NCI-H187 treated with DMSO at 0.1 percent for 48 hours (cell line): ENCODE data around the gene MPP7.

Source experiments
- DNase-seq: peaks from one replicate; lab custom pipeline; 2025; lab: John Stamatoyannopoulos, UW

MPP7 gene

DNA sequence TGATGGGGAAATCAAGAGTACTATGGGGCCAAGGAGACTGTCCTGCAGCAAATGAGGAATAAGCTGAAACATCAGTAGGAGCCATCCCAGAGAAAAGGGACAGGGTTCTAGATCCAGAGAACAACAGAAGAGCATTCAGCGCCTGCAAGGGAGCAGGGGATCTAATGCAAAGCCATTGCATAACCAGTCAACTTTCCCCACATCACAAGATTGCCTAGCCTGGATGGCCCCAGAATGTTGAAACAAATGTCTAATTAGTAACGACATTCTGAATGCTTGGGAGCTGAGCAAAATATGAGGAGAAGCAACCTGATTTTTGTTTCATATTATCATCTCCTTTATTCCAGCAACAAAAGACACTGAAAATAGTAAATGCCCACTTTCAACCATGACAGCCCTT lies 2.7 kb upstream of the MPP7 start:
- no peak for DNase-seq

DNA sequence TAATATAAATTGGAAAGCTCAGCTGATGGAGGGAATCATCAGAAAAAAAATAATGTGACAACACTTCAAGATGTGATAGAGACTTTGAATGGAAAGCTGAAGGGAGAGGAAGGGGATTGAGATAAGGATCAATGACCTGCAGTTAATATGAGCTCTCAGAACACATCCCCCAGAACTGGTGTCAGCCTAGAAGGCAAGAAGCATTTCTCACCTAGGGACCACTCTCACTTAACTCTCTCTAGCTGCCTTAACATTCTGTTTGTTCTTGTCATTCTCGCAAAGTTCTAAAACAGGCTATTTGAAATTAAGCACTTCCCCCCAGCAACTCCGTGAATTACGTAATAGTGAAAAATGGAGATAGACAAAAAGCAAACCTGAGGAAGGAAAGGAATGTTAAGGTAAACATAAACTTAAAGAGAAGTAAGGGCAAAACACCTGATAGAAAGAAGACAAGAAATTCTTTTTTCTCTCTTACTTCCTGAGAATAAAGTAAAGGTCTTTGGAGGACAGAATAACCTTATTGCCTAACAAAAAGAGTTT lies 1.2 kb upstream of the MPP7 start:
- DNase-seq, result no peak

DNA sequence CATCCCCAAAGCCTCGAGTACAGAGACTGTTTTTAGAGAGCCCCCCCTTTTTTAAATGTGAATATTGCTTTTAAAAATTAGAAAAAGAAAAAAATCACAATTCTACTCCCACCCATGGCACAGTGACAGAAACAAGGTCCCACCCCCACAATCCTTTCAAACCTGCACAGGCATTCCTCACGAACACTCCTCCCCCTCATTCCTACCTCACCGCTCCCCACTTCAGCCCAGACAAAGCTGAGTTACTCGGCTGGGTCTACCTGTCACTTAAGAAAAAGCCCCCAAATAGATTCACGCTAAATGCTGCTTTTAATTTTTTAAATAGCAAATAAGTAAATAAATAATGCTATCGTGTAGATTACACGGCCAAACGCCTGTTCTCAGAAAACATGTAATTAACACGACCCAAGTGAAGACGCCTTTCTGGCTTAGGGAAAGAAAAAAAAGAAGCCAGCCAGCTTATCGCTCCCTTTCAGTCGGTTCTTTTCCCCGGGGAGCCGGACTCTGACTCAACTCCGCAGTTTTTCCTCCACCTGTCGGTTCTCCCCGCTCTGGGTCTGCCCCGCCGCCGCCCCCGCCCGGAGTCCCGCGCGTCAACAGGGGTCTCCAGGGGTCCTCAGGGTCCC lies 739 bp downstream of the MPP7 start:
- no peak for DNase-seq

DNA sequence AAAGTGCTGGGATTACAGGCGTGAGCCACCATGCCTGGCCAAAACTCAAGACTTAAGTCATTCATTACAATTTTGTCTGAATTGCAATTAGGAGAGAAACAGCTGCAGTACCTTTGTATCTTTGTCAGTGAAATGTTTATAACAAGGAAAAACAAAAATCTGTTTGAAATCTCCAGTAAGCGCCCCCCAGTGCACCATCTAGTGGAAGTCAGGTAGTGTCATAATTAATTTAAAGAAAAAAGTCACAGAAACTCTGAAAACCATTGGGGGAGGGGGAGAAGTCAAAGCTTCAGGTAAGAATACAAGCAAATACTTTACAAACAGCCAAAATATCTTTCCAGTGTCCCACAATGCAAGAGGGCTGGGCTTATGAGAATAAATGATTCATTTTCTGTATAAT lies 2.8 kb downstream of the MPP7 start:
- DNase-seq, result no peak

DNA sequence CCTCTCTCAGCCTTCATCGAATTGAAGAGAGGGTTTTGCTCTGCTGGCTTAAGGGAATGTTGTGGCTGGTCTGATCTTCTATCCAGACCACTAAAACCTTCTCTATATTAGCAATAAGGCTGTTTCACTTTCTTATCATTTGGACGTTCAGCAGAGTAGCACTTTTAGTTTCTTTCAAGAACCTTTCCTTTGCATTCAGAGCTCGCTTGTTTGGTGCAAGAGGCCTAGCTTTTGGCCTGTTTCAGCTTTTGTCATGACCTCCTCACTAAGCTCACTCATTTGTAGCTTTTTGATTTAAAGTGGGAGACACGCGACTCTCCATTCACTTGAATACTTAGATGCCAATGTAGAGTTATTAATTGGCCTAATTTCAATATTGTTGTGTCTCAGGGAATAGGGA lies 3.9 kb downstream of the MPP7 start:
- DNase-seq, result no peak

DNA sequence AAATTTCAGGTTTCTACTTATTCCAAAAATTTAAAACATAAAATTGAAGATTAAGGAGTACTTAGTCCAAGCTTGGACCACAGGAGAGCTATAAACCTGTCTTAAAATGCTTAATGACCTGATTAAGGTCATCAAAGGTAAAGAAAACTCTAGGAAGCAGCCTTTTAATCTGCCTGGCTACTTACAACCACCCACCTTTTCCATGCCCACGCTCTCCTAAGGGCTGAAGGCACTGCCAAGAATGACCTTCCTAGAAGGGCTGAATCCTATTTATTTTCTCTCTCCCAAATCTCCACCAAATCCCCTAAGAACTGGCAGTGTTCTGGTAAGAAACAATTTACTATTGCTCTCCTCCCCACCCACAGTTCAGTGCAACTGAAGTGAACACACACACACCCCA lies 6.8 kb downstream of the MPP7 start:
- no peak for DNase-seq

DNA sequence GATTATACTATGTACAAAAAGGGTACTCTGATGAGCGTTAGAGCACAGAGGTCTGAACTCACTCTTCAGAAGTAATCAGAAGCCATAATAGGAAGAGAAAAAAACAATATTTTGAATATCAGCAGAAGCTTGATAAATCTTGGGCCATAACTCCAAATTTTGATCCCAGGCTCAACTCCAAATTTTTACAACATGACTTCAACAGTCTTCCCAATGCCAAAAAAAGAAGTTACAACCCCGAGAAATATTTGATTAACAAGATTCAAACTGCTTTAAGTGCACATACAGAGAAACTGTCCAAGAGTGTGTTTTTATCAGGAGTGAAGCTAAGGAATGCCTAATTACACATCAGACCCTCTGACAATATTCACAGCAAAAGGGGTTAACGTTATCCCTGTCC lies 7.5 kb downstream of the MPP7 start:
- DNase-seq, result no peak

DNA sequence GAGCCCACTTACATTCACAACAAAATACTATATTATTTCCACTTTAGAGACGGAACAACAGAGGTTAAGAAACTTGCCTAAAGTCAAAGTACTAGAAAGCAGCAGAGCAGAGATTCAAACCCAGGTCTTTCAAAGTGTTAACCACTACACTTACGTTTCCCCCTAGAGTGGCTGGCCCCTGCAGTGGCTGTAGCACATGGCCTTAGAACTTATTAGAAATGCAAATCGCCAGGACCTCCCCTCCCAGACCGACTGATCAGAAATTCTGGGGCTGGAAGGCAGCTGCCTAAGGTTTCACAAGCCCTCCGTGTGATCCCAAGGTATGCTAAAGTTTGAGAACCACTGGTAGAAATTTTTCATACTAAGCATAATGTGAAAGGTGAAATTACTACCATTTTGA lies 8.1 kb downstream of the MPP7 start:
- DNase-seq, result no peak

DNA sequence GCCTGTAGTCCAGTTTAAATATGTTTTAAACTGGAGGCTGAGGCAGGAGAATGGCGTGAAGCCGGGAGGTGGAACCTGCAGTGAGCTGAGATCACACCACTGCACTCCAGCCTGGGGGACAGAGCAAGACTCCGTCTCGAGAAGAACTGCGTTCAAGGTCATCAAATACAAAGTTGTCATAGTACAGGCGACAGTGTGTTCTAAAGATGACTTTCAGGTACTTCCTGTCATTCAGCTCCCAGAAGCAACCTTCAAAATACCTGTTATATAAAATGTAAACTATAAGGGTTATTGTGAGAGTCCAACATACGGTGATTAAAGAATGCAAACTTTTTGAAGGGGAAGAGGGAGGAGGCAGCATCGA lies 8.7 kb downstream of the MPP7 start:
- DNase-seq, result no peak

DNA sequence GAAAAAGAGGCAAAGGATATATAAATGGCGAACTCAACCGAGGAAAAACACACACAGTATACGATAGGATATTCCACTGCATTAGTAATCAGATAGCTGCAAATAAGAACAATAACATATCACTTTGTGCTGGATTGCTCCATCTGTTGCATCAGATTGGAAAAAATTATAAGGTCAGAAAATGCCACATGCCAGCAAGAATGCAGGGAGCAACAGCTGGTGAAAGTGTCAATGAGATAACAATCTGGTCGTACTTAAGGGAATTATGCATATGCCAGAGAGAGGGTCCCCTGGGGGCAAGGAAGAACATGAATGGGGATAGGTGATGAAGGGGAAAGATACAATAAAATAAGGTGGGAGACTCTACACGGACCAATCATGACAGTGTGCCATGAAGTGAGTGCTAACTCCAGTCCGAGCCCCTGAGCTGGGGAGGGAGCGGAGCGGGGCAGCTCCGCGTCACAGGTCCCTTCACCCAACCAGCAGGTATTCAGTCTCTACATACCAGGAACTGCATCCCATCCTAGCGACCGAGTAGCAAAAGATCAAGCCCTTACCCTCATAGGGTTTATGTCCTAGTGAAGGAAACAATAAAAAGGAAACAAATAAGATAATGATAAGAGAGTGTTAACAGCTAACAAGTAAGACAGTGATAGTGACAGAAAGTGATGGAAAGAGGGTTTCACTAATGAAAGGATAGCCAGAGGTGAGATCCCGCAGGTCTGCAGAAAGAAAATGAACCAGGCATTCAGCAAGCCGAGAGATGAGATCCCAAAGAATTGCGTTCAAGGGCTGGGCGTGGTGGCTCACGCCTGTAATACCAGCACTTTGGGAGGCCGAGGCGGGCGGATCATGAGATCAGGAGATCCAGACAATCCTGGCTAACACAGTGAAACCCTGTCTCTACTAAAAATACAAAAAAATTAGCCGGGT lies 9.4 kb downstream of the MPP7 start:
- no peak for DNase-seq

DNA sequence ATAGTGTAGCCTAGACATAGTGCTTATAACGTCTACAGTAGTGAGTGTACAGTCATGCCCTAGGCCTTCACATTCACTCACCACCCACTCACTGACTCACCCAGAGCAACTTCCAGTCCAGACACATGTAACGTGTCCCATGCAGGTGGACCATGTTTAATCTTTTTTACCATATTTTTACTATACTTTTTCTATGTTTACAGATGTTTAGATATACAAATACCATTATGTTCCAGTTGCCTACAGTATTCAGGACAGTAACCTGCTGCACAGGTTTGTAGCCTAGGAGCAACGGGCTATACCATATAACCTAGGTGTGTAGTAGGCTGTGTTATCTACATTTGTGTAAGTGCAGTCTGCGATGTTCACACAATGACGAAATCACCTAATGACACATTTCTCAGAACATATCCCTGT lies 11.0 kb downstream of the MPP7 start:
- DNase-seq, result no peak

DNA sequence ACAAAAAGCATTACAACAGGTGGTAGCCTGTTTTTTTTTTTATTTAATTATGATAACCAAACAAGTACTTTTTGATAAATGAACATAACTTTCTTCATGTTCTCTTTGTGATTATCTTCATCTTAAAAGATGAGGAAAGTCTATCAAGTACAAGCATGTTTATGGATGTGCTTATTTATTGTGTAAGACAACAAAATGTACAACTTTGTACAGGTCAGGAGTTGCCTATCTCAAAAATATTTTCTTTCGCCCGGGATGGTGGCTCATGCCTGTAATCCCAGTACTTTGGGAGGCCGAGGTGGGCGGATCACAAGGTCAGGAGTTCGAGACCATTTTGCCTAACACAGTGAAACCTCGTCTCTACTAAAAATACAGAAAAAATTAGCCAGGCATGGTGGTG lies 17.0 kb downstream of the MPP7 start:
- no peak for DNase-seq

DNA sequence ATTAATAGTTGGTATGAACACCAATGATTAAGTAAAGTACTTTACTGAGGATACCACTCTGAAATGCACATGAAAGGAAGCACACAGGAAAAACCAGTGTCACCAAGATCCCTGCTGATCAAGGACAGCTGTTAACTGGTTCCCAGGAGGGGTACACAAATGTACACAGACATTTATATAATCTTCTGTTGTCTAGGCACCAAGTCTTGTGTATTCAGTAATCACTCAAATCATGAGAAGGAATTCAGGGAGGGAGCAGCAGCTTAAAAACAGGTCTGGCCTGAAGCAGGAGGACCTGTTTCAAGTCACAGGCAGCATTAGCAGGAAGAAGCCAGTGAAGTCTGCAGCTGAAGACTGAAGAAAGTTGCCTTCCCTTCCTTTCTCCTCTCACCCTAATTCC lies 18.7 kb downstream of the MPP7 start:
- DNase-seq, result no peak

DNA sequence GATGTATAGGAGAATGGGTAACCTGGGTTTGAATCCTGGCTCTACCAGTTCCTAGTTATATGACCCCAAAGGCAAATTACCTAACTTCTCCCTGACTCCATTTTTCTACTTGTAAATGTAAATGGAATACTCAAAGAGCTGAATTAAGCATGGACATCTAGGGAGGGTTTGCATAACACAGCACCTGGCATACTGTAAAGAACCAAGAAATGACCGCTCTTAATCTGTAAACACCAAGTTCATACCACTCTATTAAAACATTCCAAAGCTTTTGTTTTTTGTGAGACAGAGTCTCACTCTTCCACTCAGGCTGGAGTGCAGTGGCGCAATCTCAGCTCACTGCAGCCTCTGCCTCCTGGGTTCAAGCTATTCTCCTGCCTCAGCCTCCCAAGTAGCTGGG lies 19.6 kb downstream of the MPP7 start:
- DNase-seq, result no peak

DNA sequence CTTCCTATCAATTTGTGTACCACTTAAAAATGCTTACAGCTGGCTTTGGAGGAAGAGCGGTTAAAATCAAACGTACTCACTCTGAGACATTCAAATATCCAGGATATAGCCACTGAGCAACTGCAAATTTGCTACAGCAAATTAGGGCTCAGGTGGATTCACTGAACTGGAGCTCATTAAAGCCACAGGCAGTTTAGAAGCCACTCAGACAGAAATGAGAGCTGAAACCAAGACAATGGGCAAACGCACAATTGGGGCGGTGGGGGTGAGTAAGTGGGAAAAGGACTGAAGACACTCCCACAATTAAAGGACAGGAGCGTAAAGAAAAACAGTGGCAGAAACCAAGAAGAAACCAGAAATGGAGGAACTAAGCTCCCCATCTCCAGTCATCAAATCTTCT lies 20.5 kb downstream of the MPP7 start:
- DNase-seq, result no peak

DNA sequence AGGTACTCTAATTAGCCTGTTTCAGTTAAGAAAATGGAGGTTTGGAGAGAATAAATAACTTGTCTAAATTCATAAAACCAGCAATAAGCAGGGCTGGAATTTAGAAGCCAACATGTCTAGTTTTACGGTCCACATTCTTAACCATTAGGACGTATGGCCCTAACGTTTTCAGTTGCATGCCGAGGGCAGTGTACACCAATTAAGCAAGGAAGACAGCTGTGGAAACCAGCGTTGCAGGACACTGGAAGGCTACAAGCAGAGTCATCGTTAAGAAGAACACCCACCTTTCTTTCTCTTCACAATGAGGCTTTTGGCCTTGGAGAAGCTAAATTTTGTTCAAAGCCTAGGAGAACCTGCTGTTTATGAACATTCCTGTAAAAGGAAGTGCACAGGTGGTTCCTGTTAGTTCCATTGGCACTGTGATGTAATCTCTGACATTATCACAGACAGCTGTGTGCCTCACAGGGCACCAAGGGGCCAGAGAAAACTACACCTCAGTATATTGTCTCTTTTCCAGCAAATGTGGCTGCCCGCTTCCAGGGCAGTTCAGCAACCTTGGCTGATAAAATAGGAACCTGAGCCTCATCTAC lies 21.0 kb downstream of the MPP7 start:
- DNase-seq, result no peak

DNA sequence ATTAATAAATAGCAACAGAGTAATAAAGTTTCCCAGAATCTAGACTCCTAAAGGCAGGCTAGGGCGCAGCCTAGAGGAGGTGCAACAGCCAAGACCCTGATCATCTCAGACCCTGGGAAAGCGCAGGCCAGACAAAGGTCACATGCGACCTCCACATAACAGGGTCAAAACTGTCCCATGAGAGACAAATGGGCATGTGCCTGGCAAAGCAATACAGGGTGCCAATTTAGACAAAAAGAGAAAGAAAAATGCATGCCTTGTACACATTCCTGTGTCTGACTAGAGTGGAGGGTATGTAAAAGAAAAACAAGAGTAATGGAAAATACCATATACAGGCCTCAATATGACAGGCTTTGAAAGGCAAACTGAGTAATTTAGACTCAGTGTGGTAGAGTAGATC lies 22.2 kb downstream of the MPP7 start:
- DNase-seq, result no peak

DNA sequence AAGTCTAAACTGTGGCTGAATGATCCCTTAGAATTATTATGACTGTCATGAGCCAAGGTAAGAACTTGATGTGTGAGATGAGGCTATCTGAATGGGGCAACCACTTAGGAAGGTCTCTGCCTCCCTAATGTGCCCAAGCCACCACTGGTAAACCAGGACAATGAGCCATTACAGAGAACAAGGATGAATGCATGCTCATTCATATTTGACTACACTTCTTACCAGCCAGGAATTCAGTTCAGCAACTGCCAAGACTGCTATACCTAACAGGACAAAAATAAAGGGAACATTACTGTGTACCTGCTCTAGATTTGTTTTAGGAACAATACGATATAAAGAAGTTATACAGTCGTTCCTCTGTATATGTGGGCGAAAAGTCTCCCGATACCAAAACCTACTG lies 23.0 kb downstream of the MPP7 start:
- no peak for DNase-seq

DNA sequence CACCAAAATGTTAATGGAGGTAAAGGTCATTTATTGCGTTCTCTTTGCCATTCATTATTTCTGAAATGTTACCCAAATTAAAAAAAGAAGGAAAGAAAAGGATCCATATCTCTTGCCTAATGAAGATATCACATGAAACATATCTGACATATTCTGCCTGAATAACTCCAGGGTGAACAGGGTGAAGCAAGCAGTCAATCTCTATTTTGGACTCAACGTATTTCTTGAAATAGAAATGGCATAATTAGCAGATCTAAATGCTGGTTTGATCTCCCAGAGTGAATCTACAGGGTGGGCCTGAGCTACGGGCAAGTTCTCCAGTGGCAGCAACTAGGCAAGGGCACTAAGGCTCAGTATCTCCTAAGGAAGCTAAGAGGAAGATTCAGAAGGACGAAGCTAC lies 24.0 kb downstream of the MPP7 start:
- no peak for DNase-seq

DNA sequence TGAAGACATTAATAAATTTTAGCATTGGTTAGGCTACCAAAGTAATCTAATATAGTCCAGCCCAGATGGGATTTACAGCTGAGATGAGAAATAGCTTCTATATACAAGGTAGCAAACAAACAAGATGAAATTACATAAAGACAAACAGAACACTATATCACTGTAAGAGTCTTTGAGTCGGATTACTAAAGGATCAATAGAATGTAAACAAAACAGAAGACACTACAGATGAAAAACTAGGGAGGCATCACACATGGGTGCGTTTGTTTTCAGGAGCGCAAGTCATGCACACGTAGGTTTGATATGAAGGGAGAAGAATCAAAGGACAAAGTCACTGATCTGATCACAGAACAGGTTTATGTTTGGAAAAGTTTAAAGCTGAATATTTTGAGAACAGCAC lies 26.5 kb downstream of the MPP7 start:
- DNase-seq, result no peak

DNA sequence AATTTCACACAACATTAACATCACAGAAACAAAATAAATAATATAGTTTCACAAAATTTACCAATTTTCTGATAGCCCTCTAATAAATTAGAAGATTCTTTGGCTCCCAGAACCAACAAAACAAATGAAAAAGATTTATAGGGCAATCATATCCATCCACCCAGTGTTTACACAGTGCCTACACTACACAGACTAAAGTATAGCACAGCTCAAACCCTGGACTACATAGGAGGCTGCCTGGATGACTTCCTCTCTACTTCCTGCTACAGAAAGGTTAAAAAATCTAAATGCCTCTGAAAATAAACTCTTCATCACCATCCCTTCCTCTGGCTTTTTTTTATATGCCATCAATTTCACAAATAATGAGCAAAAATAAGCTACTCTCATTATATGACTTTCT lies 28.4 kb downstream of the MPP7 start:
- no peak for DNase-seq

DNA sequence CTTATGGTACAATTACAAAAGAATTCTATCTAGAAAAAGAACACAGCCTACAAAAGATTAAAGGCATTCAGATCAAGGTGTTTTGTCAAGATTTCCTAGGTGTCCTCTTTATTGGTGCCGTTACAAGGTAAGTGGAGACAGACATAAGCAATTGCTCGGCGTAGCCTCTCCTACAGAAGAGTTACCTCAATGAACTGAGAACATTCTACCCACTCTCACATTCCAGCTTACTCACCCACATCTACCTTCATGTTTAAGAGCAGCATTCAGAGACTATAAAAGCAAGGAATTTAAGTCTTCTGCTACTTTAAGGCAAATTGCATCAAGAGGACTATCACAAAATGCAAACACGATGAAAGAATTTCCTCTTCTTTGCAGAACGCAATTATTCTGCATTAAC lies 29.5 kb downstream of the MPP7 start:
- no peak for DNase-seq

DNA sequence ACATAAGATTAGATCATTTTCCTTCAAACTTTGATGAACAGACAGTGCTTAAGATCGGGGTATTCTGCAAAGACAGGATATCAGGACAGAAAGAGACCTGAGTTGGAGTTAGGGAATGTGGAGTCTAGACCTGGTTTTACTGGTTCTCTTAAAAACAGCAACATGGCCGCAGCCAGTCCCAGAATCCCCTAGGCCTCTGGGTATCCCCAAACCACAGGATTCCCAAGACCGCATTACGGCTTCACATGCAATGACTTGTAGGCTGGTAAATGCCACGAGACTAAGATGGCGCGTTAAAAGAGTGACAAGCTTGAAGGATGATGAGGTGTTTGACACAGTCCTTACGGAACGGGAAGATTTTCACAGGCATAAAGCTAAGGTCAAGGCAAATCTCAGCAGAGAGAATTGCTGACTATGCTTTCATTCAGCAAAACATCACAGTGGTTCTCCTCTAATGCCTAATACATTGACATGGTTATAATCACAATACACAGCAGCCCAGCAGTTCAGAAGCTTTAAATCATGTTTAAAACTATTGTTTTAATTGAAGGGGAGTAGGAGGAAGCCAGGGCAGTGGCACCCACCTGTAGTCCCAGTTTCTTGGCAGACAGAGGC lies 32.9 kb downstream of the MPP7 start:
- DNase-seq, result no peak
